ENCODE data around the gene DLAT. TPM values are rescaled to one million over a fixed set of nuclear protein-coding genes. Genes with fewer than 3 reads are reported as not detected.
"Not testable (repeated sequence)": the region's sequence is repeated elsewhere in the genome, so short reads cannot be mapped to it uniquely, and the experiment has no call there.

Gene DLAT
- total RNA-seq, 1 donor from 2014 or later: 43.8 TPM

DNA sequence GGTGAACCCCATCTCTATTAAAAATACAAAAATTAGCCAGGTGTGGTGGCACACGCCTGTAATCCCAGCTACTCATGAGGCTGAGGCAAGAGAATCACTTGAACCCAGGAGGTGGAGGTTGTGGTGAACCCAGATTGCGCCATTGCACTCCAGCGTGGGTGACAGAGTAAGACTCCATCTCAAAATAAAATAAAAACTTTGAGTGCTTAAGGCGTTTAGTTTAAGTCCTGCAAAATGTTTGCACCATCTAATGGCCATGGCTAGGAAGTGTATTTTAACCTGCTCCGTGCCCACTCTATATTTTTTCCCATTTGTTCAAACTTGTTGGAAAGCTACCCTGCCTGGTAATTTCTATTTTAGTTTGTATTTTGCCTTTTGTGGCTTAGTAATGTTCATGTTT is 28.5 kb upstream of the DLAT start:
- H3K36me3 Mint-ChIP-seq; H3K27me3 Mint-ChIP-seq; H3K27ac Mint-ChIP-seq; H3K9me3 Mint-ChIP-seq; DNase-seq (ENCODE audit: extremely low spot score, unreplicated experiment); H3K4me1 Mint-ChIP-seq (ENCODE audit: unreplicated experiment); H3K4me3 Mint-ChIP-seq: not testable (repeated sequence)
- TF ChIP-seq, protein P1, sequence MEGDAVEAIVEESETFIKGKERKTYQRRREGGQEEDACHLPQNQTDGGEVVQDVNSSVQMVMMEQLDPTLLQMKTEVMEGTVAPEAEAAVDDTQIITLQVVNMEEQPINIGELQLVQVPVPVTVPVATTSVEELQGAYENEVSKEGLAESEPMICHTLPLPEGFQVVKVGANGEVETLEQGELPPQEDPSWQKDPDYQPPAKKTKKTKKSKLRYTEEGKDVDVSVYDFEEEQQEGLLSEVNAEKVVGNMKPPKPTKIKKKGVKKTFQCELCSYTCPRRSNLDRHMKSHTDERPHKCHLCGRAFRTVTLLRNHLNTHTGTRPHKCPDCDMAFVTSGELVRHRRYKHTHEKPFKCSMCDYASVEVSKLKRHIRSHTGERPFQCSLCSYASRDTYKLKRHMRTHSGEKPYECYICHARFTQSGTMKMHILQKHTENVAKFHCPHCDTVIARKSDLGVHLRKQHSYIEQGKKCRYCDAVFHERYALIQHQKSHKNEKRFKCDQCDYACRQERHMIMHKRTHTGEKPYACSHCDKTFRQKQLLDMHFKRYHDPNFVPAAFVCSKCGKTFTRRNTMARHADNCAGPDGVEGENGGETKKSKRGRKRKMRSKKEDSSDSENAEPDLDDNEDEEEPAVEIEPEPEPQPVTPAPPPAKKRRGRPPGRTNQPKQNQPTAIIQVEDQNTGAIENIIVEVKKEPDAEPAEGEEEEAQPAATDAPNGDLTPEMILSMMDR (conservative IDR thresholded peaks at IDR 0.05): peak; percentile 59

DNA sequence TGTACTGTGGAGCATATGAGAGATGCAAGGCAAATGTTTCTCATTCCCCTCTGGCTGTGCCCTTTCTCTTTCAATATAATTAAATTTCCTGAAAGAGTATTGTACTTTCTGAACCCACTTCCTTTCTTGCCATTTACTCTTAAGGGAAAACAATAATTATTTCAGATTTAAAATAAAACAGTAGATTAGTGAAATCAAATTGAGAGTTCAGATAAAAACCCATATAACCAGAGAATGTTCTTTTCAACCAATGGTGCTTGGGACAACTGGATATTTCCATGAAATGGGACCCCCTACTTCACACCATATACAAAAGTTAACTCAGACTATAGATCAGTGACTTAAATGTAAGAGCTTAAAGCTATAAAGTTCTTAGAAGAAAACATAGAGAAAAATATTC is 26.1 kb upstream of the DLAT start:
- Mint-ChIP-seq H3K27me3 (no peaks in the 10 kb centered on the region), H3K9me3 (no peaks in the 10 kb centered on the region), H3K4me1 (ENCODE audit: unreplicated experiment) (no peaks in the 10 kb centered on the region), H3K27ac (no peak overlapping the region), H3K4me3 (no peak overlapping the region), H3K36me3 (peaks cover 8% of the 10 kb centered on the region)
- DNase-seq (ENCODE audit: extremely low spot score, unreplicated experiment): no peak
- TF ChIP-seq, protein P1 (conservative IDR thresholded peaks at IDR 0.05): no peak

DNA sequence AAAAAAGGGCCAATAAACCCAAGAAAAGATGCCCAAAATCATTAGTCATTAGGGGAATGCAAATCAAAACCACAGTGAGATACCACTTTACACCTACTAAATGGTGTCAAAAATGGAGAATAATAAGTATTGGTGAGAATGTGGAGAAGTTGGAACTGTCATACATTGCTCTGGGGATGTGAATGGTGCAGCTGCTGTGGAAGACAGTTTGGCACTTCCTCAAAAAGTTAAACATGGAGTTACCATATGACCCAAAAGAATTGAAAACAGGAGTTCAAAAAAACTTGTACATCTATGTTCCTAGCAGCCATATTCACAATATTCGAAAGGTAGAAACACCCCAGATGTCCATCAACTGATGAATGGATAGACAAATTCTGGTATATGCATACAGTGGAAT is 24.5 kb upstream of the DLAT start:
- Mint-ChIP-seq H3K27ac (no peak overlapping the region), H3K9me3 (no peaks in the 10 kb centered on the region), H3K27me3 (no peaks in the 10 kb centered on the region), H3K4me1 (ENCODE audit: unreplicated experiment) (no peaks in the 10 kb centered on the region), H3K36me3 (peaks cover 13% of the 10 kb centered on the region), H3K4me3 (no peak overlapping the region)
- DNase-seq (ENCODE audit: extremely low spot score, unreplicated experiment): no peak
- TF ChIP-seq, protein P1 (conservative IDR thresholded peaks at IDR 0.05): no peak

DNA sequence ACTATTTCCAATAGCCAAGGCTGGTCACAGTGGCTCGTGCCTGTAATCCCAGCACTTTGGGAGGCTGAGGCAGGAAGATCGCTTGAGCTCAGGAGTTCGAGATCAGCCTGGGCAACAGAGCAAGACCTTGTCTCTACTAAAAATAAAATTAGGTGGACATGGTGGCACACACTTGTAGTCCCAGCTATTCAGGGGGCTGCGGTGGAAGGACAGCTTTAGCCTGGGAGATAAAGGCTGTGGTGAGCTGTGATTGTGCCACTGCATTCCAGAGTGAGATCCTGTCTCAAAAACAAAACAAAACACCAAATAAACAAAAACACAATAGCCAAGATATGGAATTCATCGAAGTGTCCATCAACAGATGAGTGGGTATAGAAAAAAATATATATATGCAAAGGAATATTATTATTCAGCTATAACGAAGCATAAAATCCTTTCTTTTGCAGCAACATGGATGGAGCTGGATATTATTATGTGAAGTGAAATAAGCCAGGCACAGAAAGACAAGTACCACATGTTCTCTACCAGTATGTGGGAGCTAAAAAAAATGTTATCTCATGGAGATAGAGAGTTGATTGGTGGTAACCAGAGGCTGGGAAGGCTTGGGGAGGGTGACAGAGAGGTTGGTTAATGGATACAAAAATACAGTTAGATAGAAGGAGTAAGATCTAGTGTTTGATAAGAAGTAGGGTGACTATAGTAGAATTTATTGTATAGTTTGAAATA is 22.6 kb upstream of the DLAT start:
- TF ChIP-seq, protein P1 (conservative IDR thresholded peaks at IDR 0.05): no peak
- Mint-ChIP-seq H3K27ac (no peak overlapping the region), H3K27me3 (no peaks in the 10 kb centered on the region), H3K36me3 (peaks cover 13% of the 10 kb centered on the region), H3K9me3 (no peaks in the 10 kb centered on the region), H3K4me3 (no peak overlapping the region), H3K4me1 (ENCODE audit: unreplicated experiment) (no peaks in the 10 kb centered on the region)
- DNase-seq (ENCODE audit: extremely low spot score, unreplicated experiment): no peak

DNA sequence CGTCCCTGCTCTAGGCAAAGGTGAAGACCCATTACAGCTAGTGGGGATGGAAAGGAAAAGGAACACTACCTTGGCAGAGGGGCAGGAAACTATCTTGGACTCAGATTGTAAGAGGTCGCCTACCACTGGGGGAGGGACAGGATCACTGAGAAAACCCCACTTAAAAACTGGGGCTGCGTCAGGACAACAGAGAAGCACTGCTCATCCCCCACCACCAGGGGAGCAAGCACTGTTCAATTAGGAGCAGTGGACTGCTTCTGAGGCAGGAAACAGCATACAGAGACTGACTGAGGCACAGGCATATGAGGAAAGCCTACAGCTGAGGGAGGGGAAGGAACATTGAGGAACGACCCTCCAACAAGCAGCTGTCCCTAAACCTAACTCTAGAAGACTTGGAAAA is 20.8 kb upstream of the DLAT start:
- peaks cover 6% of the 10 kb centered on the region for H3K27me3 Mint-ChIP-seq
- peaks cover 13% of the 10 kb centered on the region for H3K36me3 Mint-ChIP-seq
- TF ChIP-seq, protein P1 (conservative IDR thresholded peaks at IDR 0.05): peak; percentile 60
- H3K9me3 Mint-ChIP-seq: no peaks in the 10 kb centered on the region
- H3K27ac Mint-ChIP-seq: no peak overlapping the region
- H3K4me1 Mint-ChIP-seq (ENCODE audit: unreplicated experiment): no peaks in the 10 kb centered on the region
- DNase-seq (ENCODE audit: extremely low spot score, unreplicated experiment): no peak
- no peak overlapping the region for H3K4me3 Mint-ChIP-seq

All from type B pancreatic cell (in vitro differentiated cells).